CD14-positive monocyte (primary cell): Measurements from ENCODE around the gene PDZD7. TPM values are rescaled to one million over a fixed set of nuclear protein-coding genes. Genes with fewer than 3 reads are reported as not detected.

Experiments
- DNase-seq, 3 donors: peaks; one replicate each; pipeline ENCODE4 v3.0.0-alpha.2; 2011 to 2022
- H2AFZ ChIP-seq: 2 replicates; pipeline ENCODE4 v1.6.0; 2012; ENCODE audit warnings: mild to moderate bottlenecking, low read depth, low read length, inconsistent platforms; ENCODE audit not compliant: insufficient read depth, poor library complexity, severe bottlenecking
- H3K27ac ChIP-seq, 2 donors: 1 replicate in 1 of 2; 2 replicates in 1 of 2; pipeline ENCODE4 v1.5.1; 2012 to 2013; ENCODE audit warnings: low read length in 2 of 2, control low read depth in 1 of 2, inconsistent platforms in 1 of 2, low read depth in 1 of 2, mild to moderate bottlenecking in 1 of 2
- H3K27me3 ChIP-seq, 2 donors: one replicate each; pipeline versions ENCODE4 v1.6.0 to v1.6.1; 2011 to 2013; ENCODE audit warnings: low read length in 2 of 2; ENCODE audit not compliant: control insufficient read depth in 2 of 2, insufficient read depth in 2 of 2
- H3K36me3 ChIP-seq, 2 donors: replicated peaks in 1 of 2; 1 replicate in 1 of 2; 2 replicates in 1 of 2; pipeline versions ENCODE4 v1.5.1 to v1.6.1; 2012 to 2013; ENCODE audit warnings: low read length in 2 of 2, control low read depth in 1 of 2, inconsistent platforms in 1 of 2, mild to moderate bottlenecking in 1 of 2; ENCODE audit not compliant: insufficient read depth in 2 of 2, control insufficient read depth in 1 of 2
- H3K4me1 ChIP-seq, 2 donors: 1 replicate in 1 of 2; 2 replicates in 1 of 2; pipeline versions ENCODE4 v1.5.1 to v1.6.1; 2012 to 2013; ENCODE audit warnings: low read length in 2 of 2, control low read depth in 1 of 2, inconsistent platforms in 1 of 2, mild to moderate bottlenecking in 1 of 2, moderate library complexity in 1 of 2; ENCODE audit not compliant: insufficient read depth in 2 of 2, control insufficient read depth in 1 of 2
- H3K4me2 ChIP-seq: replicated peaks from 2 replicates; pipeline ENCODE3; 2012; ENCODE audit warnings: low read length, moderate library complexity, mild to moderate bottlenecking; ENCODE audit not compliant: poor library complexity, severe bottlenecking; ENCODE audit errors: extremely low read depth
- H3K4me3 ChIP-seq, 3 experiments: fragments of 200-600 bp in 1 of 3; sonication (generic) in 1 of 3; replicated peaks in 1 of 3; 1 replicate in 2 of 3; 2 replicates in 1 of 3; pipeline ENCODE4 v1.5.1; 2011 to 2013; ENCODE audit warnings: low read length in 3 of 3, mild to moderate bottlenecking in 3 of 3, control low read depth in 2 of 3, low read depth in 2 of 3, inconsistent platforms in 1 of 3, moderate library complexity in 1 of 3
- H3K79me2 ChIP-seq: 2 replicates; pipeline ENCODE4 v1.6.0; 2012; ENCODE audit warnings: mild to moderate bottlenecking, control low read depth, inconsistent platforms, low read length, moderate library complexity; ENCODE audit not compliant: insufficient read depth
- H3K9ac ChIP-seq: 2 replicates; pipeline ENCODE4 v1.6.0; 2017; ENCODE audit warnings: low read length, mild to moderate bottlenecking; ENCODE audit not compliant: insufficient read depth, poor library complexity, severe bottlenecking
- H3K9me3 ChIP-seq, 2 donors: replicated peaks in 1 of 2; 1 replicate in 1 of 2; 2 replicates in 1 of 2; pipeline versions ENCODE4 v1.5.1 to v1.6.1; 2012 to 2013; ENCODE audit warnings: low read length in 2 of 2, control low read depth in 1 of 2; ENCODE audit not compliant: control insufficient read depth in 1 of 2, insufficient read depth in 1 of 2
- H4K20me1 ChIP-seq: 2 replicates; pipeline ENCODE4 v1.6.0; 2012; ENCODE audit warnings: mild to moderate bottlenecking, low read length, control low read depth, moderate library complexity; ENCODE audit not compliant: insufficient read depth
- H3K27ac Mint-ChIP-seq, 7 donors: one replicate each; pipeline ENCODE4 v1.8.0; 2020; ENCODE audit warnings: mild to moderate bottlenecking in 7 of 7, mixed read lengths in 7 of 7, moderate library complexity in 6 of 7, inconsistent platforms in 2 of 7
- H3K27me3 Mint-ChIP-seq, 3 donors: one replicate each; pipeline ENCODE4 v1.8.0; 2021 to 2022; ENCODE audit warnings: low read depth in 3 of 3, mild to moderate bottlenecking in 3 of 3, mixed read lengths in 3 of 3, moderate library complexity in 3 of 3, inconsistent platforms in 1 of 3
- H3K36me3 Mint-ChIP-seq, 2 donors: one replicate each; pipeline ENCODE4 v1.8.0; 2020; ENCODE audit warnings: mixed read lengths in 2 of 2, inconsistent platforms in 1 of 2, mild to moderate bottlenecking in 1 of 2
- H3K4me1 Mint-ChIP-seq: one replicate; pipeline ENCODE4 v1.8.0; 2020; ENCODE audit warnings: mild to moderate bottlenecking, mixed read lengths
- H3K4me3 Mint-ChIP-seq, 2 donors: one replicate each; pipeline ENCODE4 v1.8.0; 2020; ENCODE audit warnings: mild to moderate bottlenecking in 2 of 2, mixed read lengths in 2 of 2, moderate library complexity in 1 of 2
- H3K9me3 Mint-ChIP-seq, 7 donors: one replicate each; pipeline ENCODE4 v1.8.0; 2020 to 2022; ENCODE audit warnings: mixed read lengths in 7 of 7, mild to moderate bottlenecking in 6 of 7, moderate library complexity in 6 of 7, inconsistent platforms in 2 of 7
- WGBS: methylation state at CpG from one replicate; pipeline ENCODE4 v1.1.5; 2013; ENCODE audit warnings: missing lambda C conversion rate; ENCODE audit not compliant: insufficient coverage; 5-methylcytosine and 5-hydroxymethylcytosine counted together
- intact Hi-C, 2 donors: fragments of 100-400 bp; cut with micrococcal nuclease; formaldehyde crosslinking; loops; one replicate each; pipeline versions ENCODE4 v1.15.0 to v1.15.1; 2023
- polyA plus RNA-seq, 3 donors: library from polyadenylated mRNA; depleted of rRNA in 1 of 3; unstranded in 2 of 3; stranded (reverse) in 1 of 3; fragments of 300-500 nt in 2 of 3; fragments of >200 nt in 1 of 3; fragmentation: Illumina TruSeq in 2 of 3; gene quantifications; 1 replicate in 2 of 3; 2 replicates in 1 of 3; pipeline ENCODE4 v1.2.3, GENCODE V29; 2012 to 2021
- TF ChIP-seq, protein P1 (sequence below): fragments of 200-600 bp; IDR thresholded peaks from one replicate; pipeline ENCODE4 v1.8.0; 2022; ENCODE audit warnings: antibody characterized with exemption, mild to moderate bottlenecking

PDZD7 gene
- polyA plus RNA-seq, 3 donors: 0.73 TPM; not detected in 2

DNA sequence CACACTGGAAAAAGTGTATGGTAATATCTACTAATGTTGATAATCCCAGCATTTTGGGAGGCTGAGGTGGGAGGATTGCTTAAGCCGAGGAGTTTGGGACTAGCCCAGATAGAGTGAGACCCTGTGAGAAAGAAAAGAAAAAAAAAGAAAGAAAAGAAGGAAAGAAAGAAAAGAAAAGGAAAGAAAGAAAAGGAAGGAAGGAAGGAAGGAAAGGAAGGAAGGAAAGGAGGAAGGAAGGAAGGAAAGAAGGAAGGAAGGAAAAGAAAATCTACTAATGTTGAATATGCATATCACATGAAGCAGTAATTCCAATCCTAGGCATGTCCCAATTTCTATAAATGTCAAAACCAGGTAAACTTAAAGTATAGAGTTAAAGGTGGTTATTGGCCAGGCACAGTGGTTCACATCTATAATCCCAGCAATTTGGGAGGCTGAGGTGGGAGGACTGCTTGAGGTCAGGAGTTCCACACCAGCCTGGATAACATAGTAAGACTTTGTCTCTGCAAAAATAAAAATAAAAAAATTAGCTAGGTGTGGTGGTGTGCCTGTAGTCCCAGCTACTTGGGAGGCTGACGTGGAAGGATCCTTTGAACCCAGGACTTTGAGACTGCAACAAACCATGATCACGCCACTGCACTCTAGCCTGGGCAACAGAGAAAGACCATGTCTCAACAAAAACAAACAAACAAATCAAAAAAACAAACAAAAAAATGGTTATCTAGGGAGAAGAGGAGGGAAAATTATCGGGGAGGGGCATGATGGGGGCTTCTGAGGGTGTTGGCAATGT lies 25.6 kb upstream of the PDZD7 start:
- intact Hi-C loops: no loop called here
- Mint-ChIP-seq H3K4me1 (peaks cover 23% of the 10 kb centered on the region), H3K27ac (no peak overlapping the region), H3K36me3 (peaks cover 11 to 12% of the 10 kb centered on the region in 2 donors), H3K9me3 (no peaks in the 10 kb centered on the region), H3K4me3 (no peak overlapping the region), H3K27me3 (peaks cover 4 to 6% (median 6%) of the 10 kb centered on the region in 3 donors)
- no peak for DNase-seq
- no peaks in the 10 kb centered on the region for H3K9me3 ChIP-seq
- TF ChIP-seq, protein P1, sequence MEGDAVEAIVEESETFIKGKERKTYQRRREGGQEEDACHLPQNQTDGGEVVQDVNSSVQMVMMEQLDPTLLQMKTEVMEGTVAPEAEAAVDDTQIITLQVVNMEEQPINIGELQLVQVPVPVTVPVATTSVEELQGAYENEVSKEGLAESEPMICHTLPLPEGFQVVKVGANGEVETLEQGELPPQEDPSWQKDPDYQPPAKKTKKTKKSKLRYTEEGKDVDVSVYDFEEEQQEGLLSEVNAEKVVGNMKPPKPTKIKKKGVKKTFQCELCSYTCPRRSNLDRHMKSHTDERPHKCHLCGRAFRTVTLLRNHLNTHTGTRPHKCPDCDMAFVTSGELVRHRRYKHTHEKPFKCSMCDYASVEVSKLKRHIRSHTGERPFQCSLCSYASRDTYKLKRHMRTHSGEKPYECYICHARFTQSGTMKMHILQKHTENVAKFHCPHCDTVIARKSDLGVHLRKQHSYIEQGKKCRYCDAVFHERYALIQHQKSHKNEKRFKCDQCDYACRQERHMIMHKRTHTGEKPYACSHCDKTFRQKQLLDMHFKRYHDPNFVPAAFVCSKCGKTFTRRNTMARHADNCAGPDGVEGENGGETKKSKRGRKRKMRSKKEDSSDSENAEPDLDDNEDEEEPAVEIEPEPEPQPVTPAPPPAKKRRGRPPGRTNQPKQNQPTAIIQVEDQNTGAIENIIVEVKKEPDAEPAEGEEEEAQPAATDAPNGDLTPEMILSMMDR: no peak
- no peak overlapping the region for H3K27ac ChIP-seq
- H3K4me1 ChIP-seq: peaks cover 16 to 30% of the 10 kb centered on the region in 2 donors
- H3K4me2 ChIP-seq: no peak overlapping the region
- WGBS: 100% methylated on average over 1 of the region's 4 CpGs
- no peak overlapping the region for H2AFZ ChIP-seq
- peaks cover 0 to 5% of the 10 kb centered on the region in 2 donors for H3K36me3 ChIP-seq
- H3K79me2 ChIP-seq: peaks cover 29% of the 10 kb centered on the region
- H3K27me3 ChIP-seq: peaks cover 0 to 2% of the 10 kb centered on the region in 2 donors
- no peak overlapping the region for H3K4me3 ChIP-seq
- no peak overlapping the region for H3K9ac ChIP-seq
- no peaks in the 10 kb centered on the region for H4K20me1 ChIP-seq

DNA sequence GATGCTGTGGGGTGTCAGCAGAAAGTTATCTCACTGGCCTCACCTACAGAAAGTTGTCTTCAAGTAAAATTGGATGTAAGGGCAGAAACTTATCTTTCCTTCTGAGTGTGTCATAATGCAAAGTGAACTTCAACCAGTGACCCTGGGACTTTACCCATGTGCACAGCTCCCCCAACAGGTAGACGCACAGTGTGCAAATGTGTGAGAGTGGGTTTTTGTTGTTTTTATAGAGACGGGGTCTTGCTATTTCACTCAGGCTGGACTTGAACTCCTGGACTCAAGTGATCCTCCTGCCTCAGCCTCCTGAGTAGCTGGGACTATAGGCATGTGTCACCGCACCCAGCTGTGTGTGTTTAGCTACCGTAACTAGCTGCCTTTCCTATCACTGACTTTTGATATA lies 24.5 kb upstream of the PDZD7 start:
- H3K9me3 ChIP-seq: no peaks in the 10 kb centered on the region
- H3K9ac ChIP-seq: no peak overlapping the region
- H3K79me2 ChIP-seq: peaks cover 29% of the 10 kb centered on the region
- Mint-ChIP-seq H3K27me3 (peaks cover 10% of the 10 kb centered on the region in 3 donors), H3K4me3 (no peak overlapping the region), H3K4me1 (peaks cover 21% of the 10 kb centered on the region), H3K27ac (no peak overlapping the region), H3K9me3 (no peaks in the 10 kb centered on the region), H3K36me3 (peaks cover 11 to 12% of the 10 kb centered on the region in 2 donors)
- TF ChIP-seq, protein P1: no peak
- H3K4me1 ChIP-seq: peaks cover 12 to 22% of the 10 kb centered on the region in 2 donors
- H3K36me3 ChIP-seq: peaks cover 0 to 5% of the 10 kb centered on the region in 2 donors
- H3K4me2 ChIP-seq: no peak overlapping the region
- no peak for DNase-seq
- H4K20me1 ChIP-seq: no peaks in the 10 kb centered on the region
- WGBS: 94% methylated on average over 2 of the region's 4 CpGs
- H3K4me3 ChIP-seq: no peak overlapping the region
- intact Hi-C loops: no loop called here
- H2AFZ ChIP-seq: no peak overlapping the region
- H3K27me3 ChIP-seq: peaks cover 0 to 10% of the 10 kb centered on the region in 2 donors
- H3K27ac ChIP-seq: no peak overlapping the region
